SH-SY5Y (cell line): ENCODE data around the gene PCYT2.

Source experiments
- GATA2 ChIP-seq: IDR thresholded peaks from 2 replicates; pipeline ENCODE4 v1.6.1; 2011; ENCODE audit warnings: mild to moderate bottlenecking, low read depth, low read length
- GATA3 ChIP-seq: IDR thresholded peaks from 2 replicates; pipeline ENCODE4 v1.6.1; 2011; ENCODE audit warnings: low read depth, mild to moderate bottlenecking, low read length, moderate library complexity

- TF ChIP-seq GATA2 (no peak), GATA3 (no peak)
Measured at GRCh38 chr17:81935709-81936084, 24.5 kb upstream of the PCYT2 start.
